Dermis microvascular lymphatic vessel endothelial cell (primary cell): ENCODE data around the gene HAO1. TPM values are rescaled to one million over a fixed set of nuclear protein-coding genes. Genes with fewer than 3 reads are reported as not detected.

Experiments used
- DNase-seq, 2 donors: peaks; one replicate each; pipeline versions ENCODE4 v3.0.0 to v3.0.0-alpha.2; 2010; ENCODE audit warnings: low read depth in 2 of 2
- total RNA-seq: library from RNA; depleted of rRNA; stranded (reverse); fragments of >200 nt; gene quantifications from 2 replicates; pipeline ENCODE4 v1.2.1, GENCODE V29; 2014

HAO1 gene
- total RNA-seq, 1 donor from 2014 or later = not detected

DNA sequence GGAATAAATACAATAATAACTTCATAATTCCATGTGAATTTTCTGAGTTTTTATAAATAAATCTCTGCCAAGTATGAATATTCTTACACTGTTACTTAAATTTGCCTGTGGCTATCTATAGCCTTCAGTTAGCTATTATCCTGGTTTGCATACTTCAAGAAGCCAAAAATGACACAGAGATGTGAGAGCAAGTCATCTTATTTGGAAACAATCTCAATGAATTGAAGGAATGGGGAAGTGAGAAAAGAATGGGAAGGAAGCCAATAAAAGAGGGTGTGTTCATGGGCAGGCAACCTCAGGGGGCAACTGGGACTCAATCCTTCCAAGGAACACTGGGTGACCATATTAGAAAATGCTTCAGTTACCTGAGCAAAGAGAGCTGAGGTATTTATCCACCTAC, 9.9 kb downstream of the HAO1 start:
- no peak for DNase-seq

DNA sequence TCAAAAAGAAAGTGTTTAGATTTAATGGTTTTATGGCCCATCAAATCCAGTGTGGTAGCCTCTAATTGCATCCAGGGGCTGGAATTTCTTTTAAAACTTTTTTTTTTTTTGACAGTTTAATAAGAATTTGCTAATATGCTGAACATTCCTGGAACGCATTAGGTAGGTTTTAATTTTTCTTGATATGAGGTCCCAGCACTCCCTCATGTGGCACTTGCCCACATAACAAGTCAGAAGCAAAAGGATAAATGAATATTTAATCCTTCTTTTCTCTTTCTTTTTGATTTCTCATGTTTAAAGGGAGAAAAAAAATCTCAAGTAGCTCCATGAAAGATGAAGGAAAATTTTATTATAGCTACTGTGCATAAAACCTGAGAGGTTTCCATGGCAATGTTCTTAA, 13.5 kb downstream of the HAO1 start:
- DNase-seq = peak; percentile 56 to 73

DNA sequence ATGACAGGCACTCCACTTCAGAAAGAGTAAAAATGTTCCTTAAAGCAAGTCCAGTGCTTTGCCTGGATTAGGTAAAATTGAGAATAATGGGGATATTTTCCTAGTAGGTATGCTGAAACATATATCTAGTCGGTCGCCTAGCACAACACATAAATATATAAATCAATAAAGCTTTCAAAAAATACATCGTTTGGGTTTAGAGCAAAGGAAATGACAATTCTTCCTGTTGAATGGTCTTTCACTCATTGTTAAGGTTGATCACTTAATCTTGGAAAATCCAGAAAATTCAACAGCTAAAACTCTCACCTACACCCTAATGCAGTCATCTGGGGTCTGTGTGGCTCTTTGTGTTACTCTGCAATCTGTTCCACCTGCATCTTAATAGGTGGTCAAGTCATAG, 13.9 kb downstream of the HAO1 start:
- peak; percentile 43 to 60 for DNase-seq

- DNase-seq = peak; percentile 83 to 91
Measured at GRCh38 chr20:7924692-7925091, 15.6 kb downstream of the HAO1 start.

DNA sequence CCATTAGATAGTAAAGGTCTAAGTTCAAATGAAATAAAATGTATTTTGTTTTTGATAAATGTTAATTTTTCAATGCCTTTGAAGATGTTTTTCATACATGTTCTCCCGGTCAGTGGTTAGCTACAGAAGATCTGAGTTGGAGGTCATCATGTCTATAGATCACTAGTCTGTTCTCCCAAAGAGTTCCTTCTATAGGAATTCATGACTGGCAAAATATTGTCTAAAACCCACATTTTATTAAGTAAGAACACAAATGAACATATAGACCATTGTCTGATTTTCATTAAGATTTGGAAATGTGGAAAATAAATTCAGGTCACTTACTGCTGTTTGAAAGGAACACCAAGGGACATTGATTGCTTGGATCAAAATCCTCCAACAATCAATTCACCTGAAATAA, 23.6 kb downstream of the HAO1 start:
- no peak for DNase-seq

DNA sequence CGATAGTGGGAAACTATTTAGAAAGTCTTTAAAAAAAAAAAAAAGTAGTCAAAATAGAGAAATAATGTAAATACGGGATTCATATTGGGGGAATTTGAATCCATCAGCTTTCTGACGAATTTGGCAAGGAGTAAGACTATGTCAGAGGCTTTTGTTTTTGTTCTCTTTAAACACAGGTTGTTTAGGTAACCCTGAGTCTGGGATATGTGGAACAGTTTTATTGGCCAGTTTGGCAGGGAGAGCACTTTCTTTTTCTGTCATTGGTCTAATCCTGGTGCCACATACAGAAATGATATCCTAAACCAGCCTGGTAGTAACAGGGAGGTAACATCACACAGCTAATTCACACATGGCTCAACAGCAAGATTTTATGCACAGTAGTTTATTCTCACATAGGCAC, 27.7 kb downstream of the HAO1 start:
- peak; percentile 53 to 56 for DNase-seq

DNA sequence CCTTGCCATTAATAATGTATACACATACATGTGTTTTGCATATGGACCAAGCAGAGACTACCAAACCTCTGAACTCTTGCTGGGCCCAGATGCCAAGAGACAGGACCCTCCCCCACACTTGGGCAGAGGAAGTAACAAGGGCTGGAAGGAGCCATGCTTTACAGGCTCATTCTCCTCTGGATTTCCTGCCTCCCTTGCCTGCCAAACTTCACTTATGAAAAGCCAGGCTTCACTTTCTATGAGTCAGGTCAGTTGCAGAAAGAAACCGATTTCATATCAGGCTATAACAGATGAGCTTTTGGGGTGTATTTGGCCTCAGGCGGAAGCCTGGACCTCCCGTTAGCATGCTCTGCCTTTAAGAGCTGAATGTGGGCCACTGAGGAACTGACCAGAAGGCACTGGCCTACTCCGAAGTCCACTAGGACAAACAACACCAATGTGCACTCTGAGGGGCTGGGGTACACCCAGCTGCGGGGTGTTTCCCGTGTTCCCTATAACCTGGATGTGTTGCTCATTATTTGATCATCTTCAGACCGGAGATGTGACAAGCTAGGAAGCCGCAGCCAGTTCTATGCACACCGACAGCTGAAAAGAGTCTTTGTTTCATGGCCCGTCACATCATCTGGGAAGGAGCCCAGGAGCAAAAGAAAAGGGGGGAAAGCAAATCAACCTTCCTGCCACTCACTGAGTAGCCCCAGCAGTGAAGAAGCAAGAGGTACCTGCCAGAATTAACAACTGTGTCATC, 28.5 kb downstream of the HAO1 start:
- DNase-seq = peak in 1 of 2 donors; percentile 13

- DNase-seq = peak in 1 of 2 donors; percentile 19
Measured at GRCh38 chr20:7908905-7909304, 31.4 kb downstream of the HAO1 start.

DNA sequence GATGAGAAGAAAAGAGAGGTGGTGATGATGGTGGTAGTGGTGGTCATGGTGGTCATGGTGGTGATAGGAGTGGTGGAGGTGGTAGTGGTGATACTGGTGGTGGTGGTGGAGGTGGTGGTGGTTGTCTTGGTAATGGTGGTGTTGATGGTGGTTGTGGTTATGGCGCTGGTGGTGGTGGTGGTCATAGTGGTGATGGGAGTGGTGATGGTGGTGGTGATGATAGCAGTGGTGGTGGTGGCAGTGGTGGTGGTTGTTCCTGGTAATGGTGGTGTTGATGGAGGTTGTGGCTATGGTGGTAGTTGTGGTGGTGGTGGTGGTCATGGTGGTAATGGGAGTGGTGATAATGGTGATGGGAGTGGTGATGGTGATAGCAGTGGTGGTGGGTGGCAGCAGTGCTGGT, 36.8 kb downstream of the HAO1 start:
- no peak for DNase-seq

- DNase-seq = no peak
Measured at GRCh38 chr20:7902879-7903278, 37.4 kb downstream of the HAO1 start.

- DNase-seq = no peak
Measured at GRCh38 chr20:7897781-7898364, 42.4 kb downstream of the HAO1 start.

DNA sequence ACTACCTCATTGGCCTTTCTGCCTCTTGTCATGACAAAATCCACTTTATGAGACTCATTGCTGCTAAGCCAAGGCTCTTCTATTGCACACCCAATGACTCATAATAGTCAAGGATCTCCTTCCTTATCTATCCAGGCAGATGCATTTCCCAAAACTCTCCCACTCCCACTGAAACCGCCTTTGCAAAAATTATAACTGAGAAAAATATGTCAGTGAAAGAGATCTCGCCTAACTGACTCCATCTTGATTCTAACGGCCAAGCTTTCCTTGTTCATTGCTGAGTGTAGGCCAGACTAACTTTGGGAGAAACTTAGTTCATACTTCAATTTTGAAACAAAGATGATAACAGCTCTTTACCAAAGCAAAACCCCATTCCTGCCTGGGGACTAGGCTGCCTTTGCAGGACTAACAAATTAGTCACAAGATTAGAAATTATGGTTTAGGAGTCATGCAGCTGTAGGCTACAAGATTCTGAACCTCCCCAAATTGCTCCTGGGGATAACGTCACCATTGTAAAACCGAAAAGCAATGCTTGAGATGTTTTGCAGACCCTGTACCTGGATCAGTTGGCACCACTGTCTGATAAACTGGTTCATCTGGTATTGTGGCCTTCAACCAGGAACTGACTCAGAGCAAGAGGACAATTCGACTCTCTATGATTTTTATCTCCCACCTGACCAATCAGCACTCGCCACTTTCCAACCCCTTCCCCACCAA, 47.1 kb downstream of the HAO1 start:
- DNase-seq = no peak

- DNase-seq = no peak
Measured at GRCh38 chr20:7891705-7892104, 48.6 kb downstream of the HAO1 start.

DNA sequence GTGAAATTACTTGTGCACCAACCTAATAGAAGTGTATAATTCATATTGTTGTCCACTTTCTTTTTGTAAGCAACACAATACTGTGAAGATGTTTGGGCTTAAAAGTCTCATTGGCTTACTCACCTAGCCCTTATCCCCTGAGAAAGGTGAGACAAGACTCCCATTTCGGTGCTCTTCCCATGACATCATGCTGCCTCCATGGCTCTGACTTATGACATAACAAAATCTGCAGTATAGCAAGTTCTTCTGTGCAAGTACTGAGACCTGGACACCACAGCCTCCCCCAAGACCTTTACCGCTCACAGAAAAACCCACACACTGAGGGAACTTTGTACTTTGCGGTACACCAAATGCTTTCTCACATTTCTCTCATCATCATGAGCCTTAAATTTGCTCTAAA, 50.5 kb downstream of the HAO1 start:
- no peak for DNase-seq

GRCh38 chr20:7883741-7884140, 56.5 kb downstream of the HAO1 start:
- DNase-seq = no peak

GRCh38 chr20:7883309-7883708, 56.9 kb downstream of the HAO1 start:
- no peak for DNase-seq

DNA sequence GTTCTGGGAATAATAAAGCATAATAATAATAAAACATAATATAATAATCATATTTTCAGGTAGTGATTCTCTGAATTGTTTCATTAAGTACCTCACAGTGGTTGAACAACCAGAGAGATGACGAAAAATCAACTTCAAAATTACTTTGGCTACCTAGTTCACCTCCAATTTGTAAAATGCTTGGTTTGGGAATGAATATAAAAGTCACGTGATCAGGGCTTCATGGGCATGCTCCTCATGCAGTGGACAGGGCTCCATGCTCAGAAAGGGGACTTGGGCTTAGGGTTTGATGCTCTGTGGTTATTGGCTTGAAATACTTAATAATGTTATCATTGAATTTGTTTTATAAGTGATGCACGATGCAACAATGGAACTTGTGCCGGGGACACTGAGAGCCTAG, 58.2 kb downstream of the HAO1 start:
- DNase-seq = no peak

DNA sequence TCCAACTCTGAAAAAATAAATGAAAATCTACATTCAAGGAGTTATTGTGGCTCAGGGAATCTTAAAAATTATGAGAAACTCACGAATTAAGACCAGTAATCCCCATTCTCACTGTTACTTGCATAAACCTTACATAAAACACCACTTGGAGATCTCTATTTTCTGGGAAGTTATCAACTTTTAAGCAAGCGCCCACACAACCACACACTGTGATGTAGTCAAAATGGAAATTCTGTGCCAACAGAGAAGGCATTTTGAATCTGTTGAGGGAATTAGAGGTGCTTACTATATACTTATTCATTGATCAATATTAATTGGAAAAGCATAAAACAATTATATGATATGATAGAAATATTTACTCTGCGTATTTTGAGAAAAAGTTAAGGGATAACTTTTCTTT, 58.7 kb downstream of the HAO1 start:
- no peak for DNase-seq

DNA sequence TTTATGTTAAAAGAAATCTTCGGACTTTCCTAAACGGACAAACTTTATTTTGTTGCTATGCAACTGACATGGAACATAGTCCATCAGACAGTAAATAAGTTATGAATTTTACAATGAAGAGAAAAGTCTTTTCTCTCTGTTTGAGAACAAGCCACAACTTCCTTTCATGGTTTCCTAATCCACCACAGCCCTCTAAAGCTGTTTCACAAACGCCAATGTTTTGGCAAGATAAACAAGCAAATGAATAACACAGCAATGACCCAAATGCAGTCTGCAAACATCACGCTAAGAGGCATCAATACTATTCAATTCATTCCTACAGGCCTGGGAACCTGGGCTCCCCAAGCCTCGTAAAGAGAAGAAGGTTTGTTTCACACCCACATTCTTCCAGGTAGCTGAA, 60.4 kb downstream of the HAO1 start:
- DNase-seq = no peak

- DNase-seq = no peak
Measured at GRCh38 chr20:7868108-7868507, 72.2 kb downstream of the HAO1 start.

- DNase-seq = peak; percentile 26 to 63
Measured at GRCh38 chr20:7866285-7866684, 74.0 kb downstream of the HAO1 start.

DNA sequence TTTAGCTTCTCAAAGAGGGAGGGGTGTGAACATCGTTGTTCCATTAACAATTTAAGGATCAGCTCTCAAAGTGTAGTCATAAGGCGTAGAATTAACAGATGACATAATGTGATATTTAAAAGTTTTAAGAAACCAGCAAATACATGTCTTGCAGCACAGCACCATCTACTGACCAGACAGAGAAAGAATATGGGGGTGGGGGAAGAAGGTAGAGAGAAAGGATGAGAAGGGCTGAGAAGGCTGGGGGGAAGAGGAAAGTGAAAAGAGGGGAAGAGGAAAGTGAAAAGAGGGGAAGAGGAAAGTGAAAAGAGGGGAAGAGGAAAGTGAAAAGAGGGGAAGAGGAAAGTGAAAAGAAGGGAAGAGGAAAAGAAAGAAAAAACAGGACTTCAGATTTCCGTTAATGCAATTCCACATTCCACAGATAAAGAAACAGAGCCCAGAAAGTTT, 80.9 kb downstream of the HAO1 start:
- DNase-seq = peak; percentile 32 to 71
